ENCODE data around the gene ADGRB2.

- TF ChIP-seq POLR2A (IDR thresholded peaks at IDR 0.05; ENCODE audit: low read depth, low read length) (no peak), CTCF (conservative IDR thresholded peaks at IDR 0.05; ENCODE audit: low read depth, low read length) (no peak), MAFK (IDR thresholded peaks at IDR 0.05; ENCODE audit: low read depth, low read length) (no peak)
Observed at GRCh38 chr1:31785020-31785946, 21.1 kb upstream of the ADGRB2 start.

Data from IMR-90 (cell line).